Sigmoid colon (tissue), 7 donors: ENCODE data around the gene EIF3L. TPM values are rescaled to one million over a fixed set of nuclear protein-coding genes. Genes with fewer than 3 reads are reported as not detected.

Experiments used
- DNase-seq: peaks from one replicate; pipeline ENCODE4 v3.0.0-alpha.2; 2019
- H3K27ac ChIP-seq, 4 donors: fragments of 200-600 bp; sonication (generic); one replicate each; pipeline ENCODE4 v1.5.1; 2016 to 2019; ENCODE audit warnings: mild to moderate bottlenecking in 1 of 4
- H3K27me3 ChIP-seq, 3 donors: fragments of 200-600 bp; sonication (generic); one replicate each; pipeline ENCODE4 v1.5.1; 2019; ENCODE audit warnings: mild to moderate bottlenecking in 1 of 3
- H3K36me3 ChIP-seq, 4 donors: fragments of 200-600 bp; sonication (generic); one replicate each; pipeline ENCODE4 v1.5.1; 2016 to 2019
- H3K4me1 ChIP-seq, 4 donors: fragments of 200-600 bp; sonication (generic); one replicate each; pipeline ENCODE4 v1.5.1; 2017 to 2019
- H3K4me3 ChIP-seq, 4 donors: fragments of 200-600 bp; sonication (generic); one replicate each; pipeline ENCODE4 v1.5.1; 2017 to 2019; ENCODE audit warnings: mild to moderate bottlenecking in 2 of 4, moderate library complexity in 1 of 4
- H3K9me3 ChIP-seq, 4 donors: fragments of 200-600 bp in 3 of 4; sonication (generic) in 3 of 4; one replicate each; pipeline versions ENCODE4 v1.5.1 to v1.6.1; 2013 to 2019
- EP300 ChIP-seq, 4 donors: sonication (generic); formaldehyde crosslinking; IDR thresholded peaks; one replicate each; pipeline ENCODE4 v1.6.1; 2017; ENCODE audit warnings: antibody characterized with exemption in 4 of 4
- POLR2A ChIP-seq, 2 donors: fragments of 450-650 bp; IDR thresholded peaks; one replicate each; pipeline ENCODE4 v1.6.1; 2016; ENCODE audit warnings: antibody characterized with exemption in 2 of 2, mild to moderate bottlenecking in 2 of 2, moderate library complexity in 2 of 2
- POLR2AphosphoS5 ChIP-seq, 4 donors: sonication (generic); formaldehyde crosslinking; IDR thresholded peaks; one replicate each; pipeline ENCODE4 v1.6.1; 2017; ENCODE audit warnings: antibody characterized with exemption in 4 of 4
- WGBS, 2 donors: extraction: QIAGEN DNeasy Blood & Tissue Kit; methylation state at CpG; one replicate each; pipeline ENCODE4 v1.1.7; 2013; 5-methylcytosine and 5-hydroxymethylcytosine counted together
- intact Hi-C: fragments of 100-400 bp; cut with DNase I; formaldehyde crosslinking; loops from one replicate; pipeline ENCODE4 v1.15.1; 2023
- polyA plus RNA-seq, 3 donors: library from polyadenylated mRNA; stranded (reverse); fragments of 200-250 nt; gene quantifications; one replicate each; pipeline ENCODE4 v1.2.3, GENCODE V29; 2013
- total RNA-seq, 4 donors: library from RNA; depleted of rRNA; stranded (reverse); fragments of >200 nt; gene quantifications; one replicate each; pipeline ENCODE4 v1.1.0, GENCODE V29; 2016
- TF ChIP-seq, protein P1 (sequence below), 4 experiments: fragments of 450-650 bp in 3 of 4; fragments of 200-600 bp in 1 of 4; IDR thresholded peaks; one replicate each; pipeline ENCODE4 v1.5.1; 2016 to 2019; ENCODE audit warnings: antibody characterized with exemption in 4 of 4, mild to moderate bottlenecking in 3 of 4, moderate library complexity in 2 of 4
- donor health status: healthy with polysubstance abuse.
- donor health status: Bipolar disorder and iron deficiency.
- donor health status: healthy.

Gene EIF3L
- total and polyA plus RNA-seq, 7 donors, result 198 to 628 (median 366) TPM

DNA sequence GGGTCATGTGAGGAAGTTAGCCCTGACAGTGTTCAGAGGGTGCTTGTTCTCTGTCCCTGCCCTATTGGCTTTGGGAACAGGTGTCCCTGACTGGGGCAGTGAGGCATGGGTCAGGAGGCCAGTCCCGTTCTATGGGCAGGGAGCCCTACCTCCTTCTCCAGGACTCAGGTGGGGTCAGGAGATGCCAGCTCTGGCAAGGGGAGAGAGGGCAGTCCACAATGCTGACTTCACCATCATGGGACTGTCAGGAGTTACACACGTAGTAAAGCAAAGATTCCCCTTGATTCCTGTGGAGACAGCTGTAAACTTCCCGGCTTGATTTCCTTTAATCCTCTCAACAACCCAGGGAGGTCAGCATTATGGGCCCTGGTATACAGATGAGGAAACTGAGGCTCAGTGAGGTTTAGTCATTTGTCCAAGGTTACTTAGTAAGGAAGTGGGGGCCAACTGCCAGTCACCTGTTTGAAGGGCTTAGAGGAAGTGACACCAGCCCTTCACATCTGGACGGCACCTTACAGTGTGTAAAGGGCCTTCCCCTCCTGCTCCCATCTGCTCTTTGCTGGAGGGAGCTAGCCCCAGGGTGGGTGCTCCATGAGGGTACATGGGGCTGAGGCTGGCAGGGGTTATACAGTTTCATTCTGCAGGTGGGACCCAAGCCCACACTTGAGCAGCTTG is 68.8 kb downstream of the EIF3L start:
- no peak for DNase-seq
- Histone ChIP-seq H3K9me3 (no peaks in the 10 kb centered on the region), H3K36me3 (peaks cover 24 to 99% (median 90%) of the 10 kb centered on the region in 4 donors), H3K27ac (peak overlapping the region in 3 of 4 donors; percentile 66 to 97 (median 70)), H3K4me1 (peaks cover 0 to 59% (median 31%) of the 10 kb centered on the region in 4 donors), H3K4me3 (no peak overlapping the region), H3K27me3 (no peaks in the 10 kb centered on the region)
- 84 to 91% methylated on average over 4 of the region's 4 CpGs for WGBS, 2 donors
- TF ChIP-seq POLR2AphosphoS5 (IDR thresholded peaks at IDR 0.05) (no peak), POLR2A (IDR thresholded peaks at IDR 0.05) (no peak), EP300 (IDR thresholded peaks at IDR 0.05) (no peak)
- TF ChIP-seq, protein P1, sequence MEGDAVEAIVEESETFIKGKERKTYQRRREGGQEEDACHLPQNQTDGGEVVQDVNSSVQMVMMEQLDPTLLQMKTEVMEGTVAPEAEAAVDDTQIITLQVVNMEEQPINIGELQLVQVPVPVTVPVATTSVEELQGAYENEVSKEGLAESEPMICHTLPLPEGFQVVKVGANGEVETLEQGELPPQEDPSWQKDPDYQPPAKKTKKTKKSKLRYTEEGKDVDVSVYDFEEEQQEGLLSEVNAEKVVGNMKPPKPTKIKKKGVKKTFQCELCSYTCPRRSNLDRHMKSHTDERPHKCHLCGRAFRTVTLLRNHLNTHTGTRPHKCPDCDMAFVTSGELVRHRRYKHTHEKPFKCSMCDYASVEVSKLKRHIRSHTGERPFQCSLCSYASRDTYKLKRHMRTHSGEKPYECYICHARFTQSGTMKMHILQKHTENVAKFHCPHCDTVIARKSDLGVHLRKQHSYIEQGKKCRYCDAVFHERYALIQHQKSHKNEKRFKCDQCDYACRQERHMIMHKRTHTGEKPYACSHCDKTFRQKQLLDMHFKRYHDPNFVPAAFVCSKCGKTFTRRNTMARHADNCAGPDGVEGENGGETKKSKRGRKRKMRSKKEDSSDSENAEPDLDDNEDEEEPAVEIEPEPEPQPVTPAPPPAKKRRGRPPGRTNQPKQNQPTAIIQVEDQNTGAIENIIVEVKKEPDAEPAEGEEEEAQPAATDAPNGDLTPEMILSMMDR (IDR thresholded peaks at IDR 0.05), result no peak
- intact Hi-C loops, result no loop called here

- Histone ChIP-seq H3K27me3 (no peaks in the 10 kb centered on the region), H3K4me1 (peaks cover 0 to 51% (median 30%) of the 10 kb centered on the region in 4 donors), H3K27ac (peak overlapping the region in 3 of 4 donors; percentile 66 to 97 (median 70)), H3K9me3 (no peaks in the 10 kb centered on the region), H3K36me3 (peaks cover 24 to 99% (median 86%) of the 10 kb centered on the region in 4 donors), H3K4me3 (no peak overlapping the region)
- 89 to 92% methylated on average over 25 of the region's 25 CpGs for WGBS, 2 donors
- no peak for DNase-seq
- TF ChIP-seq EP300 (IDR thresholded peaks at IDR 0.05) (no peak), POLR2AphosphoS5 (IDR thresholded peaks at IDR 0.05) (no peak), POLR2A (IDR thresholded peaks at IDR 0.05) (no peak)
- TF ChIP-seq, protein P1 (IDR thresholded peaks at IDR 0.05), result no peak
- intact Hi-C loops, result no loop called here
Observed at GRCh38 chr22:37918580-37919270, 69.5 kb downstream of the EIF3L start.

- Histone ChIP-seq H3K4me1 (peaks cover 0 to 47% (median 41%) of the 10 kb centered on the region in 4 donors), H3K4me3 (no peak overlapping the region), H3K27ac (peak overlapping the region; percentile 7 to 97 (median 68)), H3K9me3 (no peaks in the 10 kb centered on the region), H3K36me3 (peaks cover 28 to 99% (median 80%) of the 10 kb centered on the region in 4 donors), H3K27me3 (no peaks in the 10 kb centered on the region)
- no peak for TF ChIP-seq POLR2AphosphoS5 (IDR thresholded peaks at IDR 0.05)
- TF ChIP-seq EP300 (IDR thresholded peaks at IDR 0.05), result no peak
- TF ChIP-seq, protein P1 (IDR thresholded peaks at IDR 0.05), result no peak
- no peak for TF ChIP-seq POLR2A (IDR thresholded peaks at IDR 0.05)
- intact Hi-C loops, result no loop called here
- no peak for DNase-seq
- WGBS, 2 donors, result 54 to 77% methylated on average over 5 of the region's 5 CpGs
Observed at GRCh38 chr22:37920126-37920525, 70.9 kb downstream of the EIF3L start.

- Histone ChIP-seq H3K27ac (peak overlapping the region in 3 of 4 donors; percentile 59 to 97 (median 70)), H3K4me1 (peaks cover 0 to 46% (median 40%) of the 10 kb centered on the region in 4 donors), H3K36me3 (peaks cover 38 to 99% (median 81%) of the 10 kb centered on the region in 4 donors), H3K27me3 (no peaks in the 10 kb centered on the region), H3K9me3 (no peaks in the 10 kb centered on the region), H3K4me3 (no peak overlapping the region)
- 93 to 94% methylated on average over 11 of the region's 11 CpGs for WGBS, 2 donors
- DNase-seq, result no peak
- no peak for TF ChIP-seq POLR2AphosphoS5 (IDR thresholded peaks at IDR 0.05)
- TF ChIP-seq, protein P1 (IDR thresholded peaks at IDR 0.05), result no peak
- no peak for TF ChIP-seq POLR2A (IDR thresholded peaks at IDR 0.05)
- no peak for TF ChIP-seq EP300 (IDR thresholded peaks at IDR 0.05)
- intact Hi-C loops, result no loop called here
Observed at GRCh38 chr22:37922191-37922590, 73.0 kb downstream of the EIF3L start.
